GM18861 (cell line): ENCODE results near the gene MAML1.

ENCODE experiments used
- ATAC-seq: cut with Tn5 transposase; IDR thresholded peaks from one replicate; pipeline ENCODE4 v1.9.1; 2021; ENCODE audit not compliant: unreplicated experiment

MAML1 gene

DNA sequence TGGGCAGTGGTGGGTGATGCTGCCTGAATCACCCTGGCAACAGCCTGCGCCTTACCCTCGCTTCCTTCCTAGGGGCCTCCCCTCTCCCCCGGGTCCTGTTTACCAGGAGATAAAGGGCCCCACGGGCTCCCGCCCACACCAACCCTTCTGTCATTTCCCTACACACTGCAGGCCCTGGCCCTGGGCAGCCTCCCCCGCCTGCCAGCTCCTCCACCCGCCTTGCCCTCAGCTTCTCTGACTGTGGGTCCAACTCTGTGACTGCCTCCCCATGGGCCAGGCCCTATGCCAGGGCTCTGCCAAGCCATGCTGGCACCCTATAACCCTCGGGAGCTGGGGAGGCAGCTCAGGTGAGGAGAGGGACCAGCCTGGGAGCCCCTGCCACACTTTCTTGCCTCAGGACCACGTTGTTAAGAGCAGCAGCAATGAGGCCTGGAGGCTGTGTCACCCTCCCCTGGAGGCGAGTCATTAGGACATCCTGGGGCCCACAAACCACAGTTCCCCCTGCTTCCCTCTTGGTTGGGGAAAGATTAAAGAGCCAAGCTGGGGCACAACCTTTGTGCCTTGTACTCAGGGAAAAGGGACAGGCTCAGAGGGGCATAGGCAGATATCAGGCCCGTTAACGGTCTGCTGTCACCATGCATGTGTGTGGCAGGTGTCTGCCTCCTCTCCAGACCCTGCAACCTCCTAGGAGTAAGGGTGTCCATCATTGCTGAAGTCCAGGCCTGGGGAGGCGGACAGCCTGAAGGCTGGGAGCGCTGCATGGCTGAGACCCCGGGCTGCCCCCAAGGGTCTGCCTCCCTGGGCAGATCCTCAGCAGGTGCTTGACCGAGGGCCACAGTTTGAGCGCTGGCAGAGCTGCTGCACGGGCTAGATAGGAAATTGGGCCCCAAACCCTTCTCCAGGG lies 71.3 kb downstream of the MAML1 start:
- no peak for ATAC-seq

DNA sequence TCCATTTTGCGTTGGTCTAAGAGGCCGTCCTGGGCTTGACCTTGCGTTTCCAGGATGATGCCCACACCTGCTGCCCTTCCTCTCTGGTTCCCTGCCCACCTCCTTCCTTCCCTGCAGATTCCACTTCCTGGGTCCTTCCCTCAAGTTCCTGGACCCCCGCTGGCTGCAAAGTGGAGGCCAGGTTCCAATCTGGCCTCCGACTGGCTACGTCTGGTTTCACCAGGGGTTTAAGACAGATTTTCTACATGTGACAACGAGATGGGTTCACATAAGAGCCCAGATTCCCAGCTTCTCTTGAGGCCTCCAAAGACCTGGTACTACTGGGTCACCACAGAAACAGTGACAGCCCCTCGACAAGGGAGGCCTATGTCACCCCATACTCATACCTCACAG lies 71.9 kb downstream of the MAML1 start:
- no peak for ATAC-seq

DNA sequence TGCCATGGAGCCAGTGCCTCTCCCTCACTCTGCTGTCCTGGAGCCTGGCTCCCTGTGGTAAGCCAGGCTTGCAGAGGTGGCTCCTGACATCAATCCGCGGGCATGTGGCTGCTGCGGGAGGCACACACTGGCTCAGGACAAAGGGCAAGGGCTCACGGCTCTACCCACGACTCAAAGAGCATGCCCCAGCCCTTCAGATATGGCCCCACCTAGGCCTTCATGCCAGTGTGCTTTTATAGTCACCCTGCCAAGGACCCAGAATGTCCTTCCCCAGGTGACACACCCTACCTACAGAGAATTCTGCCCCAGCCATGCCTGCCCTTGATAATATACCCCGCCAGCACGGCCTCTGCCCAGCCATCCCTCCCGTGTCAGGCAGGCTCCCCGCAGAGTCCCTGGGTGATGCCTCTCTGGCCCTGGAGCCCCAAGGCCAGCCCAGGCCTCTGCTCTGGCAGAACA lies 72.5 kb downstream of the MAML1 start:
- ATAC-seq, result no peak

DNA sequence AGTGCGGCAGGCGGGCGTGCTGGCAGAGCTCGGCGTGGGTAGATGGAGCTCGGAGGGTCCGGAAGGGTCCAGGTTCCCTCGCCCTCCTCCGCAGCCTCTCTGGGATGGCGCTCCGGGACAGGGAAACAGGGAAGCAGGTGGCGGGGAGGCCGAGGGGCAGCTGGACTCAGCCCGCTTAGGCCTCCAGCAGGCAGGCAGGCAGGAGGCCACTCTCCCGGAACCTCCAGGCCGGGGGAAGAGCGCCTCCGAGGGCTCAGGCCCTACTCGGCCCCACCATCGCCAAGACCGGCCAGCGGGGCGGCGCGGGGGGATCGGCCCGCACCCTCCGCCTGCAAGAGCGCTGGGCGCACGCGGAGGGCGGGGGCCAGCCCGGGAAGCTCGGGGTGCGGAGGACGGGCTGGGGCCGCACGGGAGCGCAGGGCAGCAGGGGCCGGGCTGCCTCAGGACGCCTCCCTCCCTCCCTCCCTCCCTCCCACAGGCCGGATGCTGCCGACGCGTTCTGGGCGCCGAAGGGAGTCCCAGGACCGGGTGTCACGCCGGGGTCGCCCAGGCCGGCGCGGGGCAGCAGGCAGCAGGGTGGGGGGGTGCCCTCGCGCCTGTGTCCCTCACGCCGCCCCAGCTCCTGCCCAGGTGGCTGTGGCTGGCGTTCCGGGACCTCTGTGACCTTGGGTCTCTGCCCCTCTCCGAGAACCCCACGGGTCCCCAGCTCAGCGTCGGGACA lies 73.1 kb downstream of the MAML1 start:
- no peak for ATAC-seq

DNA sequence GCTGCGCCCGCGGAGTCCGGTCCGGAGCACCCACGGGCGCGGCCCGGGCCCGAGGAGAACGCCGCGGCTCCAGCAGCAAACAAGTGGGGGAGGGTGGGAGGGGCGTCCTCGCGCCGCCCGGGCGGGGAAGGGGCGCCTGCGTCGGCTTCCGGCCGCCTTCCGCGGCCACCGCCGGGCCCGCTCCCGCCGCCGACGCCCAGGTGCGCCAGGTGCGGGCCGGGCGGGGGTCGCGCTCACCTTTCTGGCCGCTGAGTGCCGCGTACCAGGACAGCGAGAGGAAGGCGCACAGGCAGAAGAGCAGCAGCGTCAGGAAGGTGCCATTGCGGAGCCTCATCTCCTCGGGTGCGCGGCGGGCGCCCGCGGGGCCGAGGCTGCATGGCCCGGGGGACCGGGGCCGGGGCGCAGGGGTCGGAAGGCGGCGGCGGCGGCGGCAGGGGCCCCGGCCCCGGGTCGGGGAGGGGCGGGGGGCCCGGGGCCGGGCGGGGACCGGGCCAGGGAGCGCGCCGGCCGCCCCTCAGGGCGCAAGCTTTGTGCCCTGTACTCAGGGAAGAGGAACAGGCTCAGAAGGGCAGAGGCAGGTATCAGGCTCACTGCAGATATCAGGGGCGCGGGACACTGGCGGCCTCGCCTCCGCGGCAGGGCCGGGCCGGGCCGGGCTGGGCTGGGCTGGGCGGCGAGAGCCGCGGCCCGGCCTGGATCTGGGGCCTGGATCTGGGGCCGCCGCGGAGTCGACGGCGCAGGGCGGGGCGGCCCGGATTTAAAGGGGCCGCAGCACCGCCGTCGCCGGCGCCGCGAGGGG lies 73.8 kb downstream of the MAML1 start, which contains the start of gene MGAT4B:
Gene MGAT4B, minus strand, starts transcription at position 617 of the 799 bp plus-strand sequence. Its CDS starts 283 bp downstream, at position 334.
- no peak for ATAC-seq

DNA sequence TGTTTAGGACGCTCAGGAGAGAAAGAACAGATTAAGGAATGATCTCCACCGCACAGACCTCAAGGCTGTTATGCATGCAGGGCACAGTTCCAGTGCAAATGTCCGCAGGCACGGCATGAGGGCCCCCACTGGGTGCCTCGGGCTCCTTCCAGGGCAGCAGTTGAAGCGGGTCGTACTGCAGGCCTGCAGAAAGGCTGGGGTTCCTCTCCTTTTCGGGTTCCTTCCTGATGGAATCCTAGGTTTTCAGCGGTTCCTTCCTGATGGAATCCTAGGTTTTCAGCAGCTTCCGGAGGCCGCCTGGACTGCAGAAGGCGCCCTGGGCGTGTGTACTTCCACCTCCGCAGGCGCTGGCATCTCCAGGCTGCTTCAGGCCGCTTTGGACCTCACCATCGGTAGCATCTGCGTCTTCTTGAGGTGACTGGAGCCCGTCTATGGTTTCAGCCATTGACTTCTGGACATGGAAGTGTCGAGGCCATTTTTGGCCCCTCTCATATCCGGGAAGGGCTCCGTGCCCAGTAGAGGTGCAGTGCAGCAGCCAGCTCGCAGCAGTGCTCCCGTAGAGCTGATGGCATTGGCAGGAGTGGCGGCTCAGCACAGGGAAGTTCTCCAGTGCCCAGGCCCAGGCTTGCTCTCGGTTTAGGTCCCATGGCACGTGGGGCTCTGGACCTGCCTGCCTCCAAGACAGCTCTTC lies 79.7 kb downstream of the MAML1 start:
- ATAC-seq, result no peak

DNA sequence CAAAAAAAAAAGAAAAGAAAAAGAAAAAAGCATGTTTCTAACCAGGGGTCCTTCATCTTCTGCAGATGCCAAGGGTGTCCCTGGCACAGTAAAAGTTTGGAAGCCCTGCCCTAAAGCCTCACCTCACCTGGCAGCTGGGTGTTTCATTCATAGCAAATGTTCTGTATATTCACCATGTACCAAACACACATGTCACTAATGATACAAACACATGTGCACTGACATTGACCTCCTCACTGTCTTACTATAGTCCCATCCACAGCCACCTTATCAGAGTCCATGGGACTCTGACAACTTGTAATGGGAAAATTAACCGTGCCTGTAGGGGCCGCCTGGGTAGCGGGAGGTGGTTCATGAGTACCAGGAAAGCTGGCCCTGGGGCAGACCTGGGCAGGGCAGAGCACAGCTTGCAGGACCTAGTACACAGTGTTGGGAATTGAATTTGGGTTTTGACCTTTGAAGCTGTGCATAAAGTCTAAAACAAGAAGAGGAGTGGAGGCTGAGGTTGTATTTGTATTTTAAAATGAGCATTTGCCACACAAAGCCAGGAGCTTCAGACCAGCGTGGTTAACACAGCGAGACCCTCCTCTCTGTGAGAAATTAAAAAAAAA lies 80.5 kb downstream of the MAML1 start:
- no peak for ATAC-seq

DNA sequence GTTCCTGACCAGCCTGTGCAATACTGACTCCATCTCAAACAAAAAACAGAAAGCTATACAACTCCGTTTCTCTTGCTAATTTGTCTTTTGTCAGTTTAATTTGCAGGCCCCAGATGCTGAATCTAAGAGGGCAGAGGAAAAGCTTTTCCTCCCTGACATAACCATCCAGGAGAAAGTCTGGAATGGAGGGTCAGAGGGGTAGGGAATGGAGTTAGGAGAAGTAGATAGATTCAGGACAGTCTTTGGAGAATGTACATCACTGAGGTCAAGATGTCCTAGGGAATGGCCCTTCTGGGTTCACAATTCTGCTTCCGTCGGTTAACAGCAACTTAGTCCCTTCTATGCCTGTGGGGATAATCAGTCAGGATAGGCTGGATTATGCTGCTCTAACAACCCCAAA lies 81.5 kb downstream of the MAML1 start:
- ATAC-seq, result no peak

DNA sequence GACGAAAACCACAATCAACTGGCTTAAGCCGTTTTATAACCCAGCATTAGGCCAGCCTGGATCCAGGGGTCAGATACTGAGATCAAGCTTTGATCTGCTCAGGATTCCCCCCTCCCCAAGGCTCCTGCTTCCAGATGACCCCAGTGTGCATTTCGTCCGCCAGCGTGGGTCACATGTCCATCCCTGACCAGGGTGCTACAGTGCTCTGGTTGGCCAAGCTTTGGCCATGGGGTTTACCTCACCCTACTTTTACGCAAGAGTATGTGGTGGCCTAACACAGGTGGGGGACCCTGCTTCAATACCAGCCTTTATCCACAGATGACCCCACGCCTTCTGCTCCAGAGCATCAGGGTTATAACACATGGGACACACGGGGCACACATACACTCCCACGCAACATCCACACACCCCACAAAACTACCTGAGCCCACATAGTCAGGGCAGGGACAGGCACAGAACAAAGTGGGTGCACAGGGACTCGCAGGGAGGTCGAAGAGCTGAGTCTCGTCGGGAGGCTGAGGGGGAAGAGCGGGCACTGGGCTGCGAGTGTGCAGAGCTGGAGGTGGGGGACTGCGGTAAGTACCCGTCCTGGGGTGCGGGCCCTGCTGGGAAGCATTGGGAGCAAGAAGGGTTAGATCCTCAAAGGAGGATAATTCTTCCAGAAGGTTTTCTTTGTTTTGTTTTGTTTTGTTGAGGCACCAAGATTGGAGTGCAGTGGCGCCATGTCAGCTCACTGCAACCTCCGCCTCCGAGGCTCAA lies 83.0 kb downstream of the MAML1 start:
- no peak for ATAC-seq

DNA sequence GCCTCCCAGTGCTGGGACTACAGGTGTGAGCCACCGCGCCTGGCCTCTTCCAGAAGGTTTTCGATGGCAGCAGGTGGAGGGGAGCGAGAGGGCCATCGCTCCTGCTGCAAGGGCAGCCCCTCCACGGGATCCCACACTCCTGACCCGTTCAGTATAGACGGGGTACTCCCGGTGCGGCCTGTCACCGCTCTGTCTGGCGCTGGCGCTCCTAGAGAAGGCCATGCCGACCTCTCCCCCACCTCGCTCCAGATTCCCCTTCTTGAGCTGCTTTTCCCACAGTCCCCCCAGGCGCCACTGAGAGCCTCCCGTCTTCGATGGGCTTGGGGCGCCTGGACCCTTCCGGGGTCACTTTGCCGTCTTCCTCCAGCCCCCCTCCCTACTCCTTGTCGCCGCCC lies 83.8 kb downstream of the MAML1 start:
- ATAC-seq, result no peak

DNA sequence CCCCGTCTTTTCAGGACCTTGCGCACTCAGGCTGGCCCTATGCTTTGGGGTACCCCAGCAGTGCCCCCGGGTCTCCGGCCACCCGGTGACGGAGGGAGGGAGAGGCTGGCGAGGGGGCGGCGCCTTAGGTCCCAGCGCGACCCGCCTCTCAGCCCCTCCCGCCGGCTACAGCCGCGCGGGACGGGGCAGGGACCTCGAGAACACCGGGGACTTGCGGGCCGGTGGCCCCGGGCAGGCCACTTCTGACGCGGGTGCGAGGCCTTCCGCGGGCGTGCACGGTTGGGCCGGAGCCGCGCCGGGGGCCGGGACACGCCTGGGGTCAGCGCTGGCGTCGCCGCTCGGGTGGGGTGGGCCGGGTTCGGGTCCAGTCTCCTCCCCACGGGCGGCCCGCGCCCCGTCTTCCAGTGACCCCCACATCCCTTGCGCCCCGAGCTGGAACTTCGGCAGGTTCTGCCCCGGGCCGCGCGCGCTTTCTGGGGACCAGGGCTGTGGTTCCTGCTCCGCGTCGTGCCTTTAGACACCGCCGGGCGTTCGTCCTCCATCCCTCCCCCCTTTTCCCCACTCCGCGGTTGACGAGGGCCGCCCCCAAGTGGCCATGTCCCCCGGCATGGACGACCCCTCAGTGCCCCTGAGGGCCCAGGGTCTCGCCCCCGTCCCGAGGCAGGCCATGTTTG lies 84.3 kb downstream of the MAML1 start:
- ATAC-seq, result no peak

DNA sequence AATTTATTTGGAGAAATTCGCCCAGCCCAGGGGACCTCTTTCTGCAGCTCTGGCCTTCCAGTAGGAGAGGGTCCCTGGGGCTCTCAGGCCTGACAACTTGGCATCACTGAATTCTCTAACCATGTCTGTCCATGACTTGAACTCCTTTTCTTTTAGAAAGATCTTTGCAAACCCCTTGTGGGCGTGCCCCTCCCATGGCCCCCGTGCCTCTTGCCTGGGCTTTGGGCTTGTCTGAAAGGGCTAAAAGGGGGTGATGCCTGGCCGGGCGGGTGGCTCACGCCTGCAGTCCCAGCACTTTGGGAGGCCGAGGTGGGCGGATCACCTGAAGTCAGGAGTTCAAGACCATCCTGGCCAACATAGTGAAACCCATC lies 84.8 kb downstream of the MAML1 start:
- no peak for ATAC-seq

DNA sequence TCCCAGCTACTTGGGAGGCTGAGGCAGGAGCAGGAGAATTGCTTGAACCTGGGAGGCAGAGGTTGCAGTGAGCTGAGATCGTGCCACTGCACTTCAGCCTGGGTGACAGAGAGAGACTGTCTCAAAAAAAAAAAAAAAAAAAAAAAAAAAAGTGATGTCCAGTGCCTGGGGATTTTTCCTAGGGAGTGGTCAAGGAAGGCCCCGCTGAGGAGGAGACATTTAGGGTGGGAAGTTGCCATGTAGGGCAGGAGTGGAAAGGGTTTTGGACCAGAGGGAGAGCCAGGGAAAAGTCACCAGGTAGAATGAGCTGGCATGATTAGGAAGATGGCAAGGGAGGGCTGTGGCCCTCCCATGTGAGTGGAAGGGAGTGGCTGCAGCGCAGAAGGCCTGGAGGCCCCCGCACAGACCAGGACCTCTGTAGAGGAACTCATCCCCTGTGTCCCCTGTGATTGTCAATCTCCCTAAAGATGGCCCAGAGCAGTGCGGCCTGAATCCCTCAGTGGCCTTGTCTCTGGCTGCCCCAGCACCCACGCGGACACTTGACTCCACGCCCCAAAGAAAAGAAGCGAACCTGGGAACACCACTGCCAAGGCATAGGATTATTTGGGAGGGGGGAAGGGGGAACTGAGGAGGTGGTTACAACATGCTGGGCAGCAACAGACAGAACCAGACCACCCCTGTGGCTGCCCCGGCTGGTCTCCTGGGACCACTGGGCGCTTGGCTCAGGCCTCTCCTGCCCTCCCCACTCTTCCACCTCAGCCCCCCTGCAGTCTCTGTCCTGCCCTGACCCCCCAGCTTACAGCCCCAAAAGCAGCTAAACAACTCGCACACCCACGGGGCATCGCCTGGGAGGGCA lies 85.5 kb downstream of the MAML1 start:
- ATAC-seq, result no peak

DNA sequence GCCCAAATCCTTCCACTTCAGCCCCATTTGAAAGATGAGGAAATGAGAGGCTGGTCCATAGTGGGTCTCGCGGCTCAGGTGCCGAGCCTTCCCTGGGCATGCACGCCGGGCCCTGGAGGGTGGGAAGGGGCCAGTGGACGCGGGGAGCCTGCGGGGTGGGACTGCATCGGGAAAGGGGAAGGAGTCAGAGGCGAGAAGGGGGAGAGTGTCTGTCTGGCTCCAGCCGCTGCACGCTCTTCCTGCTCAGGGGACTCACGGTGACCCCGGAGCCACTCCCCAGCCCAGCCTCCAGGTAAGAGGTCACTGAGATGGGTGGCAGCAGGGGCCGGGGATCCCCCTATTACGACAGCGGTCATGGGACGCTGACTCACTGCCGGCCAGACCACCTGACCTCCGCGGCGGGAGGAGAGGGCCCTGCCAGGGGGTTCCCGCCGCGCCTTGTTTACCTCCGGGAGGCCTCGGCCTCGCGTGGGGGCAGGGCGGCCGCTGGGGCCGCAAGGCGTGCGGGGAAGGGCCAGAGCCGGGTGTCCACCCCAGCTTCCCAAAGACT lies 86.2 kb downstream of the MAML1 start:
- peak; percentile 56 for ATAC-seq

DNA sequence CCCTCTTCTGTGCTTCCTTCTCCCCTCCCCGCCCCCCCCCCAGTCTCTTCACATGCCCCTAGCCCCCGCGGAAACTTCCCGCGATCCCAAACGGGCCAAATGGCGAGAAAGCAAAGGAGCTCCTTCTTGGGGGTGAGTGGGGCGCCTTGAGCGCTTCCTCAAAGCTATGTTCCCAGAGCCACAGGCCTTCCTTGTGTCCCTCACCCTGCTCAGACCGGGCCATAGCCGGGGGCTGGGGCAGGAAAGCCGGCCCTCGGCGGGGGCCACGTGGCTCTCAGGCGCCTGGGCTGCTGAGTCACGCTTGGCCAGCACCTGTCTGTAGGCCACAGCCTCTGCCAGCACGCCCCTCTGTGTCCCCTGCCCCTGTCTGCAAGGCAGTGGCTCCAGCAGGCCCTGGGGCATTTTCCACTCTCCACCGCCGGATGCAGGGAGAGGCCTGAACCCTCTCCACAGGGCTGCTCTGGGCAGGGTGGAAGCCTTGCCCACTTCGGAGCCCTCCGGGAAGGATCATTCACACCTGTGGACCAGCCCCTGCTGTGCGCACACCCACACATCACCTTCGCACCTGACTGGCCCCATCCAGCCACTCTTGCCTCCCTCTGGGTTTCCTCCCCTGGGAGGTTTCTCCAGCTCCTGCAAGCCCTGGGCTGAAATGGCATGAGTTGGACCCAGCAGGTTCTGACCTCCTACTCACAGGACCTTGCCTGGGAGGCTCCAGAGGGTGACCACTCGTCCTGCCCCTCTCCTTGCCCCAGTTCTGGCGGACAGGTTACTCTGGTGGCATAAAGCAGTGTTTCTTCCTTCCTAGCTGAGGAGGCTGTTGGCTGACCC lies 86.9 kb downstream of the MAML1 start:
- no peak for ATAC-seq

DNA sequence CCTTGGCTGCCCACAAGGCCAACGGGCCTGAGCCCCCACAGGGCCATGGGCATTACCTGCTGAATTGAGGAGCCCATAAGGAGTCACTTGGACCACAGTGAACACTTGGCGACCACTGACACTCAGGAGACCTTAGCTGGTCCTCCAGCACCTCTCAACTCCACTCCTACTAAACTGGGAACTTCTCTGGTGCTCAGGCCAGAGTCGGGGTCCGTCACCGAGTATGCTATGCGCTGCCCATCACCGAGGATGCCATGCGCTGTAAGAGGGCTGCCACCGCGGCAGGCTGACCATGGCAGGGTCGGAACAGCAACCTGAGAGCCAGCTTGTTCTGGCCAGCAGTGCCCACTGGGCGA lies 87.5 kb downstream of the MAML1 start:
- no peak for ATAC-seq
